GM18505 (cell line): ENCODE measurements around the gene DESI1.

ENCODE experiments used
- ATAC-seq: cut with Tn5 transposase; IDR thresholded peaks from one replicate; pipeline ENCODE4 v1.9.1; 2021; ENCODE audit not compliant: unreplicated experiment
- POLR2A ChIP-seq: IDR thresholded peaks from 4 replicates; pipeline ENCODE4 v1.6.1; 2011; ENCODE audit warnings: borderline replicate concordance; ENCODE audit not compliant: insufficient read depth, insufficient read length; ENCODE audit errors: extremely low read depth

DESI1 gene

GRCh38 chr22:41551877-41552582, 68.8 kb downstream of the DESI1 start:
- TF ChIP-seq POLR2A = no peak
- ATAC-seq = no peak

- no peak for ATAC-seq
- no peak for TF ChIP-seq POLR2A
Measured at GRCh38 chr22:41550952-41551491, 69.8 kb downstream of the DESI1 start.

GRCh38 chr22:41548830-41549211, 72.0 kb downstream of the DESI1 start:
- TF ChIP-seq POLR2A = no peak
- ATAC-seq = no peak
